Fibroblast of lung (primary cell): Measurements from ENCODE around the gene CEP70.

Experiments used
- CTCF ChIP-seq, 2 donors: IDR thresholded peaks in 1 of 2; conservative IDR thresholded peaks in 1 of 2; 1 replicate in 1 of 2; 2 replicates in 1 of 2; pipeline ENCODE4 v1.5.1; 2011 to 2012; ENCODE audit warnings: low read length in 2 of 2, control low read depth in 1 of 2, inconsistent platforms in 1 of 2, low read depth in 1 of 2, mild to moderate bottlenecking in 1 of 2
- EZH2 ChIP-seq: IDR thresholded peaks from 2 replicates; pipeline ENCODE4 v1.5.1; 2012; ENCODE audit warnings: low read length, control low read depth, mild to moderate bottlenecking; ENCODE audit errors: missing control alignments

- TF ChIP-seq EZH2 (no peak), CTCF (conservative IDR thresholded peaks at IDR 0.05 in 1 of 2, IDR thresholded peaks at IDR 0.05 in 1 of 2; ENCODE audit: low read depth in 1 of 2, low read length in 2 of 2) (no peak)
Observed at GRCh38 chr3:138600100-138600745, 6.2 kb upstream of the CEP70 start.
